Measurements from ENCODE around the gene ARFGEF3.

- TF ChIP-seq, protein P1, sequence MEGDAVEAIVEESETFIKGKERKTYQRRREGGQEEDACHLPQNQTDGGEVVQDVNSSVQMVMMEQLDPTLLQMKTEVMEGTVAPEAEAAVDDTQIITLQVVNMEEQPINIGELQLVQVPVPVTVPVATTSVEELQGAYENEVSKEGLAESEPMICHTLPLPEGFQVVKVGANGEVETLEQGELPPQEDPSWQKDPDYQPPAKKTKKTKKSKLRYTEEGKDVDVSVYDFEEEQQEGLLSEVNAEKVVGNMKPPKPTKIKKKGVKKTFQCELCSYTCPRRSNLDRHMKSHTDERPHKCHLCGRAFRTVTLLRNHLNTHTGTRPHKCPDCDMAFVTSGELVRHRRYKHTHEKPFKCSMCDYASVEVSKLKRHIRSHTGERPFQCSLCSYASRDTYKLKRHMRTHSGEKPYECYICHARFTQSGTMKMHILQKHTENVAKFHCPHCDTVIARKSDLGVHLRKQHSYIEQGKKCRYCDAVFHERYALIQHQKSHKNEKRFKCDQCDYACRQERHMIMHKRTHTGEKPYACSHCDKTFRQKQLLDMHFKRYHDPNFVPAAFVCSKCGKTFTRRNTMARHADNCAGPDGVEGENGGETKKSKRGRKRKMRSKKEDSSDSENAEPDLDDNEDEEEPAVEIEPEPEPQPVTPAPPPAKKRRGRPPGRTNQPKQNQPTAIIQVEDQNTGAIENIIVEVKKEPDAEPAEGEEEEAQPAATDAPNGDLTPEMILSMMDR (IDR thresholded peaks at IDR 0.05): no peak
- TF ChIP-seq ZFX (IDR thresholded peaks at IDR 0.05; ENCODE audit: borderline replicate concordance): no peak
These were observed 65.1 kb downstream of the ARFGEF3 start for GRCh38 chr6:138226700-138227315.

Measured in 22Rv1 (cell line).